Keratinocyte (primary cell): ENCODE results near the gene SEBOX. TPM values are rescaled to one million over a fixed set of nuclear protein-coding genes. Genes with fewer than 3 reads are reported as not detected.

Source experiments
- DNase-seq: peaks from one replicate; pipeline ENCODE4 v3.0.0-alpha.2; 2011; ENCODE audit warnings: low read depth, missing footprints, low spot score
- FAIRE-seq: peaks from 2 replicates; lab custom pipeline; 2011; peaks lifted over from hg19 to GRCh38; lab: Jason Lieb, UNC
- H2AFZ ChIP-seq: 2 replicates; pipeline ENCODE4 v1.6.0; 2012; ENCODE audit warnings: low read length, control low read depth, inconsistent platforms; ENCODE audit not compliant: control insufficient read depth
- H3K27ac ChIP-seq: 2 replicates; pipeline ENCODE4 v1.5.1; 2011; ENCODE audit warnings: low read length; ENCODE audit not compliant: control insufficient read depth, insufficient read depth
- H3K27me3 ChIP-seq: 3 replicates; pipeline ENCODE4 v1.6.0; 2011; ENCODE audit warnings: low read length; ENCODE audit not compliant: control insufficient read depth, insufficient read depth; ENCODE audit errors: extremely low read depth
- H3K36me3 ChIP-seq, 2 experiments: 2 replicates in 1 of 2; 3 replicates in 1 of 2; pipeline ENCODE4 v1.5.1; 2011; ENCODE audit warnings: low read length in 2 of 2, mild to moderate bottlenecking in 1 of 2; ENCODE audit not compliant: control insufficient read depth in 2 of 2, insufficient read depth in 2 of 2; ENCODE audit errors: extremely low read depth in 1 of 2
- H3K4me1 ChIP-seq: 3 replicates; pipeline ENCODE4 v1.5.1; 2011; ENCODE audit warnings: low read length; ENCODE audit not compliant: control insufficient read depth, insufficient read depth; ENCODE audit errors: extremely low read depth
- H3K4me2 ChIP-seq: 3 replicates; pipeline ENCODE4 v1.6.0; 2011; ENCODE audit warnings: low read depth, low read length; ENCODE audit not compliant: control insufficient read depth, insufficient read depth; ENCODE audit errors: extremely low read depth
- H3K4me3 ChIP-seq, 3 experiments: fragments of 200-600 bp in 1 of 3; sonication (generic) in 1 of 3; 2 replicates in 2 of 3; 3 replicates in 1 of 3; pipeline ENCODE4 v1.5.1; 2011 to 2016; ENCODE audit warnings: low read length in 3 of 3, mild to moderate bottlenecking in 3 of 3, control low read depth in 2 of 3, inconsistent platforms in 1 of 3, low read depth in 1 of 3, mixed read lengths in 1 of 3, mixed run types in 1 of 3, moderate library complexity in 1 of 3; ENCODE audit not compliant: control insufficient read depth in 2 of 3, insufficient read depth in 2 of 3; ENCODE audit errors: extremely low read depth in 1 of 3
- H3K79me2 ChIP-seq: 2 replicates; pipeline ENCODE4 v1.6.0; 2012; ENCODE audit warnings: low read length; ENCODE audit not compliant: control insufficient read depth, insufficient read depth
- H3K9ac ChIP-seq: 3 replicates; pipeline ENCODE4 v1.6.0; 2011; ENCODE audit warnings: low read length; ENCODE audit not compliant: control insufficient read depth, insufficient read depth; ENCODE audit errors: extremely low read depth
- H3K9me1 ChIP-seq: 3 replicates; pipeline ENCODE4 v1.6.0; 2011; ENCODE audit warnings: low read length; ENCODE audit not compliant: control insufficient read depth, insufficient read depth; ENCODE audit errors: extremely low read depth
- H3K9me3 ChIP-seq: 2 replicates; pipeline ENCODE4 v1.5.1; 2012; ENCODE audit warnings: low read depth, low read length; ENCODE audit not compliant: control insufficient read depth
- H4K20me1 ChIP-seq: 3 replicates; pipeline ENCODE4 v1.6.0; 2011; ENCODE audit warnings: low read length; ENCODE audit not compliant: control insufficient read depth, insufficient read depth; ENCODE audit errors: extremely low read depth
- CTCF ChIP-seq, 3 experiments: IDR thresholded peaks in 1 of 3; conservative IDR thresholded peaks in 1 of 3; optimal IDR thresholded peaks in 1 of 3; 2 replicates in 2 of 3; 3 replicates in 1 of 3; pipeline versions ENCODE3 to v1.5.1; 2011; ENCODE audit warnings: low read length in 3 of 3, mild to moderate bottlenecking in 3 of 3, moderate library complexity in 2 of 3, control low read depth in 1 of 3, inconsistent platforms in 1 of 3; ENCODE audit not compliant: insufficient read depth in 2 of 3; ENCODE audit errors: extremely low read depth in 1 of 3
- EZH2 ChIP-seq: IDR thresholded peaks from one replicate; pipeline ENCODE4 v1.6.1; 2012; ENCODE audit warnings: inconsistent platforms, mild to moderate bottlenecking, low read length, moderate library complexity
- dilution Hi-C: fragments of 300-500 bp; cut with MboI; formaldehyde crosslinking; loops from one replicate; pipeline ENCODE4 v1.7.0; 2020; ENCODE audit warnings: low sequenced_read_pairs; ENCODE audit not compliant: extremely low pct_ligation_motif_present
- polyA plus RNA-seq, 5 experiments: library from polyadenylated mRNA; depleted of rRNA in 3 of 5; stranded (reverse) in 3 of 5; stranded (forward) in 1 of 5; unstranded in 1 of 5; fragments of >200 nt; gene quantifications; 1 replicate in 1 of 5; 2 replicates in 3 of 5; 3 replicates in 1 of 5; pipeline versions ENCODE4 v1.2.1 to v1.2.3, GENCODE V29; 2011 to 2012; ENCODE audit warnings: missing spikeins in 2 of 5, low read depth in 1 of 5, low replicate concordance in 1 of 5

The SEBOX gene
- polyA plus RNA-seq, 1 donor (not counting 4 experiments of a cell fraction or from before 2014, with no cell fraction given): not detected

DNA sequence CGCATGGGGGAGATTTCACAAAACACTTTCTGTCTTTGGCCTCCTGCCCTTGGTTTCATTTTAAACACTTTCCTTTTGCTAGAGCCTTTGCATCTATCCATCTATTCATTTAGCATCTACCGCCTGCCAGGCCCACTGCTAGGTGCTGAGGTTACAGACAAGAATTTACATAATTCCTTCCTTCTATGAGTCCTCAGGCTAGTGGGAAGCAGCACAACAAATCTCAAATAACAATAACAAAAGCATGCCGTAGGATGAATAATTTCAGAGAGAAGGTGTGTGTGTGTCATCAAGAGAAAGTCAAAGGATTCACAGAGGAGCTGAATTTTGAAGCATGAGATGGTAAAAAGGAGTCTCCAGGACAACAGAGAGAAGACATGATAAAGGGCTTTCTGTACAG is 47.1 kb upstream of the SEBOX start:
- Histone ChIP-seq H3K9me1 (no peaks in the 10 kb centered on the region), H4K20me1 (no peaks in the 10 kb centered on the region), H2AFZ (no peak overlapping the region), H3K9ac (no peak overlapping the region), H3K27me3 (no peaks in the 10 kb centered on the region), H3K27ac (no peak overlapping the region), H3K36me3 (no peaks in the 10 kb centered on the region), H3K4me1 (peaks cover 17% of the 10 kb centered on the region), H3K4me3 (no peak overlapping the region), H3K9me3 (no peaks in the 10 kb centered on the region), H3K4me2 (no peak overlapping the region), H3K79me2 (no peaks in the 10 kb centered on the region)
- FAIRE-seq: peak; percentile 26
- dilution Hi-C loops: no loop called here
- TF ChIP-seq CTCF (optimal IDR thresholded peaks at IDR 0.05 in 1 of 3, IDR thresholded peaks at IDR 0.05 in 1 of 3, conservative IDR thresholded peaks at IDR 0.05 in 1 of 3; ENCODE audit: extremely low read depth in 1 of 3, insufficient read depth in 2 of 3, low read length in 3 of 3): no peak
- no peak for TF ChIP-seq EZH2
- no peak for DNase-seq

DNA sequence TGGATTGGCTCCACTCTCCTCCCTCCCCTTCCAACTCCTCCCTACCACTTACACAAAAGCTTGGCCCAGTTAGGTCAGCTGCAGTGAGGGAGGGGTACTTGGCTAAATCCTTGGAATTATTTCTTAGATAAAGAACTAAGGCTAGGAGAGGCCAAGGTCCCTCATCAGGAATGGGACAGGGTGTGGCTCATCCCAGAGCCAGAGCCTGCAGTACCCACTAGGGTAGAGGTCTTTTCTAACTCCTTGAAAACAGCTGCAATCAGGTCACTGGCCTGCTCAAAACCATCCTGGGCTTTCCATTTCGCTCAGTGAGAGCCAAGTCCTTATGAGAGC is 42.9 kb upstream of the SEBOX start:
- no peak for DNase-seq
- peak overlapping the region; percentile 19 for H3K27ac ChIP-seq

More for the DNA sequence above, 42.9 kb upstream of the SEBOX start:
- Histone ChIP-seq H3K36me3 (no peaks in the 10 kb centered on the region), H3K27me3 (no peaks in the 10 kb centered on the region), H3K9ac (no peak overlapping the region), H3K4me1 (peaks cover 27% of the 10 kb centered on the region), H3K4me2 (peak overlapping the region; percentile 58), H3K79me2 (no peaks in the 10 kb centered on the region), H4K20me1 (no peaks in the 10 kb centered on the region), H3K9me3 (no peaks in the 10 kb centered on the region), H2AFZ (peak overlapping the region; percentile 47), H3K4me3 (no peak overlapping the region), H3K9me1 (no peaks in the 10 kb centered on the region)
- peak; percentile 61 for FAIRE-seq
- dilution Hi-C loops: no loop called here
- no peak for TF ChIP-seq EZH2
- no peak for TF ChIP-seq CTCF (optimal IDR thresholded peaks at IDR 0.05 in 1 of 3, IDR thresholded peaks at IDR 0.05 in 1 of 3, conservative IDR thresholded peaks at IDR 0.05 in 1 of 3; ENCODE audit: extremely low read depth in 1 of 3, insufficient read depth in 2 of 3, low read length in 3 of 3)
